ENCODE measurements around the gene THRAP3. TPM values are rescaled to one million over a fixed set of nuclear protein-coding genes. Genes with fewer than 3 reads are reported as not detected.

The THRAP3 gene
- total RNA-seq, result 100 to 1,000 TPM; 136 to 140 TPM

DNA sequence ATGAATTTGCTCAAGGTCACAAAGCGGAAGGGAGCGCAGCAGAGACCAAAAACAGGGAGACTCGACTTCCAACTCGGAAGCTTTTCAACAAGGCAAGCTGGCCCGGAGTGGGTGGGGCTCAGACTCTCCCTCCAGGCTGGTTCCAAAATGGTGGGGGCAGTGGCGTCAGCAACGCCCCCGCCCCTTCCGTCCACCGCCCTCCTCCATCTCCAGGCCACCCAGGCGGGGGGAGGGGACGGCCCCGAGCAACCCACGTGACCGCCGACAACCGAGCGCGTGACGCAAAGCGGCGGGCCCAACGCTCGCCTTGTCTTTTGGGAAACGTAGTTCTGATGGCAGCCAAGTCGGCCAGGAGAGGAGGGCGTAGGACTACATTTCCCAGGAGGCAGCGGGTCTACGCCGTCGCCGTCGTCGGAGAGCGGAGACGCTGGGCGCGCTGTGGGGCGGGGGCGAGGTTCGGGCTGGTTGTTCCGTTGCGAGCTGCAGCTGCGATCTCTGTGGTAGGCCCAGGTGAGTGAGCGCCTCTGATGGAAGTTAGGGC, at the start of gene THRAP3:
THRAP3 (plus strand) TSS at position 448 of the 541 bp plus-strand sequence. CDS start 58,121 bp downstream, outside the sequence.
- ChIA-PET POLR2A (interaction anchor here (0.5 to 3.4 kb wide), 23 partner anchors 10 to 455 kb away, joined by 3 to 50 read pairs (median 4); partner anchors contain the start of genes CLSPN, EVA1B, LSM10 and MAP7D1), CTCF (interaction anchor here (0.9 to 4.9 kb wide), 14 partner anchors 13 to 196 kb away, joined by 3 to 52 read pairs (median 4); partner anchors contain the start of gene TRAPPC3)
- peak within 1 kb of the TSS; percentile 100 for H3K27ac Mint-ChIP-seq
- H3K4me3 Mint-ChIP-seq, result peak within 1 kb of the TSS; percentile 97
- ATAC-seq (peak; percentile 93), DNase-seq (peak; percentile 100)
- no peaks in the 10 kb centered on the region for H3K9me3 Mint-ChIP-seq (ENCODE audit: insufficient read depth)
- H3K4me1 Mint-ChIP-seq (ENCODE audit: low read depth), result peaks cover 32% of the 10 kb centered on the region
- H3K36me3 Mint-ChIP-seq (ENCODE audit: low read depth), result peaks cover 23% of the 10 kb centered on the region
- H3K27me3 Mint-ChIP-seq (ENCODE audit: low read depth), result no peaks in the 10 kb centered on the region

GRCh38 chr1:36174713-36175112, 49.5 kb upstream of the THRAP3 start:
- Mint-ChIP-seq H3K27me3 (ENCODE audit: low read depth) (no peaks in the 10 kb centered on the region), H3K36me3 (ENCODE audit: low read depth) (peaks cover 64% of the 10 kb centered on the region), H3K9me3 (ENCODE audit: insufficient read depth) (no peaks in the 10 kb centered on the region), H3K4me3 (no peak overlapping the region), H3K4me1 (ENCODE audit: low read depth) (peaks cover 5% of the 10 kb centered on the region), H3K27ac (no peak overlapping the region)
- ATAC-seq, result no peak
- no peak for DNase-seq
- POLR2A ChIA-PET, result interaction anchor here (0.6 to 1.3 kb wide), 2 partner anchors 12 to 49 kb away, joined by 3 to 4 read pairs; partner anchors contain the start of gene THRAP3
- CTCF ChIA-PET, result no interaction called here

DNA sequence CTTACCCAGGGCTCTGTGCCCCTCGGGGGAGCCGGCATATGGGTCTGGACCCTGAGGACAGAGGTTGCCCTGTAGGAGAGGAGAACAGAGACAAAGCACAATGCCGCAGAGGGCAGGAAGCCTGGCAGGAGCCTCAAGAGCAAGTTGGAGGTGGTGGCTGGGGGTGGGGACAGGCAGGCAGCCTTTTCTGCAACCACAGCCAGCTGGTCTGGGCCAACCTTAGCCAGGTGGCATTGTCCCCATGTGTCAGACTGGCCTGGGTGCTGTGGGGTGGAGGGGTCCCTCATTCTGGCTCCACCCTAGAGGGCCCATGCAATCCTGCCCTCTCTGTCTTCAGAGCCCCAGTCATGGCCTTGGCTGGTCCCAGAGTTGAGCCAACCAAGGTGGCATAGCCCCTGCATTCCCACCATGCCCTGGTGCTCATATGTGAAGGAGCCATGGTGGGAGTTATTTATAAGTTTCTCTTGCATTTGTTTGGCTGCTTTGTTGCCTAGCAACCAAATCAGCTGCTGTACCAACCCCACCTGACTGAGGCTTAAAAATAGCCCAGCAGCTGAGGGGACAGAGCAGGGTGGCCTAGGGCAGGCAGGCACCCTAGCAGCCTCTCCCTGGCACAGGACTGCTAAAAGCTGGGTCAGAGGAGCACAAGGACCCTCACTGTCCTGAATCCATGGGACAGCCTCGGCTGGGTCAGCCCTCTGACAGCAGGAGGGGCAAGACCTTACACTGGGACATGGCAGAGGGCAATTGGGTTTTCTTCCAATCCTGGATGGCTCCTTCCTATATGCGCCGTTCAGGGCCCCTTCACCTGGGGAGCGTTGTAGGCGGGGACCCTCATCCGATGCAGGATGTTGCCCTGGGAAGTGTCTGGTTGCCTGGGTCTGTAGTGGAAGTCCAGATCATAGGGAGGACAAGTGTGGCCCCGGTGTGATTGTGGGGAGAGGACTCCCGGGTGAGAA, 48.8 kb upstream of the THRAP3 start:
- peaks cover 2% of the 10 kb centered on the region for H3K4me1 Mint-ChIP-seq (ENCODE audit: low read depth)
- peak; percentile 52 for ATAC-seq
- ChIA-PET POLR2A (interaction anchor here (0.6 to 1.3 kb wide), 2 partner anchors 13 to 48 kb away, joined by 3 to 4 read pairs; partner anchors contain the start of gene THRAP3), CTCF (no interaction called here)
- H3K9me3 Mint-ChIP-seq (ENCODE audit: insufficient read depth), result no peaks in the 10 kb centered on the region
- H3K36me3 Mint-ChIP-seq (ENCODE audit: low read depth), result peaks cover 67% of the 10 kb centered on the region
- no peaks in the 10 kb centered on the region for H3K27me3 Mint-ChIP-seq (ENCODE audit: low read depth)
- no peak for DNase-seq
- H3K27ac Mint-ChIP-seq, result no peak overlapping the region
- H3K4me3 Mint-ChIP-seq, result no peak overlapping the region

- ChIA-PET POLR2A (interaction anchor here (1.3 kb wide), 1 partner anchor 14 kb away, joined by 4 read pairs; no protein-coding TSS in a partner anchor), CTCF (no interaction called here)
- Mint-ChIP-seq H3K4me1 (ENCODE audit: low read depth) (peaks cover 2% of the 10 kb centered on the region), H3K4me3 (no peak overlapping the region), H3K9me3 (ENCODE audit: insufficient read depth) (no peaks in the 10 kb centered on the region), H3K27me3 (ENCODE audit: low read depth) (no peaks in the 10 kb centered on the region), H3K36me3 (ENCODE audit: low read depth) (peaks cover 67% of the 10 kb centered on the region), H3K27ac (no peak overlapping the region)
- DNase-seq, result no peak
- no peak for ATAC-seq
Observed at GRCh38 chr1:36176106-36176949, 47.9 kb upstream of the THRAP3 start.

DNA sequence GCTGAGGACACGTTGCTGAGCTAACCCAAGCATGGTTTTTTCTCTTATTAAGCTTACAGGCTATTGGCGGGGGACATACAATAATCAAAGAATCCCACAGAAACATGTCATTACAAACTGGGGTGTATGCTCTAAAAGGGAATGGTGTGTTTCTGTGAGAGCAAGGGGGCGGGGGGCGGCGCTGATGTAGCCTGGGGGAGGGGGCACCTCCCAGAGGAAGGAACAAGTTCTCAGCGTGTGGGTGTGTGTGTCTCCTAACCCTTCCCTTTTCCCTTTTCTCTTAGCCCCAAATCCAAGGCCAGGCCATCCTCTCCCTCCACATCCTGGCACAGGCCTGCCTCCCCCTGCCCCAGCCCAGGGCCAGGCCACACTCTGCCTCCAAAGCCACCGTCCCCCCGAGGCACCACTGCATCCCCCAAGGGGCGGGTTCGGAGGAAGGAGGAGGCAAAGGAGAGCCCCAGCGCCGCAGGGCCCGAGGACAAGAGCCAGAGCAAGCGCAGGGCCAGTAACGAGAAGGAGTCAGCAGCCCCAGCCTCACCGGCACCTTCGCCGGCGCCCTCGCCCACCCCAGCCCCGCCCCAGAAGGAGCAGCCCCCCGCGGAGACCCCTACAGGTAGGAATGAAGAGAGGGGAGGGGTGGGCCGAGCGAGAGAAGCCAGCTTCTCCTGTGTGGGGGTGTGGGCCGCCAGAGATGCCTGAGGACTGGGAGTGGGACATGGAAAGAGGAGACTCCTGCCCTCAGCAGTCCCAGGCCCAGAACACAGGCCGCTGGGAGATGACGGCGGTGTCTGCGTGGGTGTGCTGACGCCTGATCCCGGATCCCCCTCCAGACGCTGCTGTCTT, 46.4 kb upstream of the THRAP3 start:
- Mint-ChIP-seq H3K27ac (no peak overlapping the region), H3K27me3 (ENCODE audit: low read depth) (no peaks in the 10 kb centered on the region), H3K4me1 (ENCODE audit: low read depth) (peaks cover 2% of the 10 kb centered on the region), H3K4me3 (no peak overlapping the region), H3K9me3 (ENCODE audit: insufficient read depth) (no peaks in the 10 kb centered on the region), H3K36me3 (ENCODE audit: low read depth) (peaks cover 58% of the 10 kb centered on the region)
- ChIA-PET POLR2A (interaction anchor here (0.6 kb wide), 1 partner anchor 44 kb away, joined by 3 read pairs; no protein-coding TSS in a partner anchor), CTCF (no interaction called here)
- no peak for DNase-seq
- ATAC-seq, result no peak

DNA sequence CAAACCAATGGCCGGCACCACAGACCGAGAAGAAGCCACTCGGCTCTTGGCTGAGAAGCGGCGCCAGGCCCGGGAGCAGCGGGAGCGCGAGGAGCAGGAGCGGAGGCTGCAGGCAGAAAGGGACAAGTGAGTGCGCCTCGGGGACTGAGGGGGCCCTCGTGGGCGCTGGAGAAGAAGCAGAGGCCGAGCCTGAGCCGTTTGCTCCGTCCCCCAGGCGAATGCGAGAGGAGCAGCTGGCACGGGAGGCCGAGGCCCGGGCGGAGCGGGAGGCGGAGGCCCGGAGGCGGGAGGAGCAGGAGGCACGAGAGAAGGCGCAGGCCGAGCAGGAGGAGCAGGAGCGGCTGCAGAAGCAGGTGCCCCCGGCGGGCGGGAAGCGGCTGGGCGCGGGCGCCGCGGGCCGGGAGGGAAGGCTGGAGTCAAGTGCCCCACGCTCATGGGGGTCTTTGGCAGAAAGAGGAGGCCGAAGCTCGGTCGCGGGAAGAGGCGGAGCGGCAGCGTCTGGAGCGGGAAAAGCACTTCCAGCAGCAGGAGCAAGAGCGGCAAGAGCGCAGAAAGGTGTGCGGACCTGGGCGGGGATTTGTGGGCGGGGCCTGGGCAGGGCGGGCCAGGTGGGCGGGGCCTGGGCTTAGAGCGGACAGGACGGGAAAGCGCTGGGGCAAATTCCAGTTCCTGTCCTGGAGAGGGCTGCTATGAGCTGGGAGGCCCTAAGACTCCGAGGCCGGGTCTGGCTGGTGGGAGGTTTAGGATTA, 45.6 kb upstream of the THRAP3 start:
- Mint-ChIP-seq H3K36me3 (ENCODE audit: low read depth) (peaks cover 52% of the 10 kb centered on the region), H3K9me3 (ENCODE audit: insufficient read depth) (no peaks in the 10 kb centered on the region), H3K4me1 (ENCODE audit: low read depth) (peaks cover 2% of the 10 kb centered on the region), H3K27ac (no peak overlapping the region), H3K4me3 (no peak overlapping the region), H3K27me3 (ENCODE audit: low read depth) (no peaks in the 10 kb centered on the region)
- DNase-seq (no peak), ATAC-seq (no peak)
- CTCF ChIA-PET, result no interaction called here
- POLR2A ChIA-PET, result interaction anchor here (1.8 kb wide), 1 partner anchor 18 kb away, joined by 5 read pairs; no protein-coding TSS in a partner anchor

- ATAC-seq (no peak), DNase-seq (no peak)
- H3K4me3 Mint-ChIP-seq, result no peak overlapping the region
- H3K36me3 Mint-ChIP-seq (ENCODE audit: low read depth), result peaks cover 47% of the 10 kb centered on the region
- H3K27me3 Mint-ChIP-seq (ENCODE audit: low read depth), result no peaks in the 10 kb centered on the region
- H3K27ac Mint-ChIP-seq, result no peak overlapping the region
- CTCF ChIA-PET, result no interaction called here
- no peaks in the 10 kb centered on the region for H3K4me1 Mint-ChIP-seq (ENCODE audit: low read depth)
- POLR2A ChIA-PET, result interaction anchor here (1.8 kb wide), 1 partner anchor 18 kb away, joined by 5 read pairs; no protein-coding TSS in a partner anchor
- no peaks in the 10 kb centered on the region for H3K9me3 Mint-ChIP-seq (ENCODE audit: insufficient read depth)
Observed at GRCh38 chr1:36179220-36179600, 45.0 kb upstream of the THRAP3 start.

DNA sequence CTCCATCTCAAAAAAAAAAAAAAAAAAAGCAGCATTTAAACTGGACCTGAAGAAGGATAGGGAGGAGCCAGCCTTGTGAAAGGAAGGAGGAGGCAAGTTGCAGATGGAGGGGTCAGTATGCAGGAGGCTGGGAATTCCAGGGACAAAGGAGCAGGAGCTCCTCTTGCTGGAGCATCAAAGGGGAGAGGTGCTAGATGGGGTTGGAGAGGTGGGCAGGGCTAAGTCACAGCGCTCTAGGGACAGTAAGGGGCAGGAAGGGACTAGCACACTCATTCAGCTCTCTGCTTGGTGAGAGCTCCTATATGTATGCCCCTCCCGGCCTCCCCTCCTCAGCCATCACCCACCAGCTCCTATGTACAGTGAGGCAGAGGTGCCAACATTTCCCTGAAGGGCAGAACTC, 41.5 kb upstream of the THRAP3 start:
- Mint-ChIP-seq H3K27me3 (ENCODE audit: low read depth) (no peaks in the 10 kb centered on the region), H3K27ac (no peak overlapping the region), H3K36me3 (ENCODE audit: low read depth) (peaks cover 27% of the 10 kb centered on the region), H3K4me3 (no peak overlapping the region), H3K9me3 (ENCODE audit: insufficient read depth) (no peaks in the 10 kb centered on the region), H3K4me1 (ENCODE audit: low read depth) (no peaks in the 10 kb centered on the region)
- POLR2A ChIA-PET, result interaction anchor here (1.7 kb wide), 1 partner anchor 21 kb away, joined by 18 read pairs; no protein-coding TSS in a partner anchor
- DNase-seq (no peak), ATAC-seq (no peak)
- CTCF ChIA-PET, result interaction anchor here (1.0 to 8.5 kb wide), 7 partner anchors 12 to 103 kb away, joined by 3 to 209 read pairs (median 6); partner anchors contain the start of gene TRAPPC3

GRCh38 chr1:36183309-36183856, 40.9 kb upstream of the THRAP3 start:
- CTCF ChIA-PET, result interaction anchor here (1.0 to 8.5 kb wide), 7 partner anchors 13 to 102 kb away, joined by 3 to 209 read pairs (median 6); partner anchors contain the start of gene TRAPPC3
- POLR2A ChIA-PET, result interaction anchor here (1.2 to 1.7 kb wide), 2 partner anchors 22 to 40 kb away, joined by 4 to 18 read pairs; partner anchors contain the start of gene THRAP3
- no peak for DNase-seq
- Mint-ChIP-seq H3K36me3 (ENCODE audit: low read depth) (peaks cover 25% of the 10 kb centered on the region), H3K4me3 (no peak overlapping the region), H3K4me1 (ENCODE audit: low read depth) (peaks cover 5% of the 10 kb centered on the region), H3K9me3 (ENCODE audit: insufficient read depth) (no peaks in the 10 kb centered on the region), H3K27me3 (ENCODE audit: low read depth) (no peaks in the 10 kb centered on the region), H3K27ac (peak overlapping the region; percentile 1)
- no peak for ATAC-seq

Measured in activated CD8-positive, alpha-beta T cell treated with anti-CD3 and anti-CD28 coated beads, Interleukin-2, amount 10 ng/mL, durations not matched to agents 7 days and 5 days (primary cell).